HG03097 (cell line): ENCODE measurements around the gene ALDOC.

Source experiments
- ATAC-seq: cut with Tn5 transposase; IDR thresholded peaks from one replicate; pipeline ENCODE4 v1.9.1; 2021; ENCODE audit not compliant: unreplicated experiment, low FRiP score

ALDOC gene

GRCh38 chr17:28553000-28553505 lies 23.6 kb downstream of the ALDOC start:
- ATAC-seq, result no peak

DNA sequence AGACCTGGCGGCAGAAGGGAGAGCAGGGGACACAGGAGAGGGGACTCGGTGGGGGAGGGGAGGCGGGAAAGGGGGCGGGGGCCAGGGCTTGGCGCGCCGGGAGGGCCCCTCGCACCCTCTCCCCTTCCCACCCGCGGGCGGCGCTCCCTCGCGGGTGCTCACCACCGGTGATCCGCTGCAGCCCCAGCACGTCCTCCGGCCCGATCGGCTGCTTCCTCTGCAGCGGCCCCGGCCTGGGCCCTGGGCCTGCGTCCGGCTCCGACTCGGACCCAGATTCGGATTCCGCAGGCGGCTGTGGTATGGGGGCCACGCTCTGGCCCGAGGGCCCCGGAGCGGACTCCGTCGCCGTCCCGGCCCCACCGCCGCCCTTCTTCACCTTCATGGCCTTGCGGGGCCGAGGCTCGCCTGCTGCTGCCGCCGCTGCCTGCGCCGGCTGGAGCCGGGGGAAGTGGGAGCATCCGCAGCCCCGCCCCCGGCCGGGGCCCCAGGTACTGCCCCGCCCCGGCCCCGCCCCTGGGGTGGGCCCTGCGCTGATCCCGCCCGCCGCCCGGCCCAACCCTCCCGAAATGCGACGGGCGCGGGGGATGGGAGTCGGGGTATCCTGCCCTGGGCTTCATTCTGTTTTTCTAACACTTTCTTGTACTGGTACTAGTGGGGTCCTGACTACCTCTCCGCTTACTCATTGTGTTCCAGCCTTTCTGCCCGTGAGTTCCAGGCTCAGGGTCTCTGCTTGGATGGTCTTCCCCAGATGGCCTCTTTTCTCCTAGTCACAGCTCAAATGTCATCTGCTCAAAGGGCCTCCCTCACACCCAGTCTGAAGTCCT lies 24.3 kb downstream of the ALDOC start, which contains the start of gene UNC119:
TSS of gene UNC119 (minus strand) at position 449 of the 824 bp plus-strand sequence. CDS start at position 382, 67 bp downstream.
- ATAC-seq, result peak; percentile 40

DNA sequence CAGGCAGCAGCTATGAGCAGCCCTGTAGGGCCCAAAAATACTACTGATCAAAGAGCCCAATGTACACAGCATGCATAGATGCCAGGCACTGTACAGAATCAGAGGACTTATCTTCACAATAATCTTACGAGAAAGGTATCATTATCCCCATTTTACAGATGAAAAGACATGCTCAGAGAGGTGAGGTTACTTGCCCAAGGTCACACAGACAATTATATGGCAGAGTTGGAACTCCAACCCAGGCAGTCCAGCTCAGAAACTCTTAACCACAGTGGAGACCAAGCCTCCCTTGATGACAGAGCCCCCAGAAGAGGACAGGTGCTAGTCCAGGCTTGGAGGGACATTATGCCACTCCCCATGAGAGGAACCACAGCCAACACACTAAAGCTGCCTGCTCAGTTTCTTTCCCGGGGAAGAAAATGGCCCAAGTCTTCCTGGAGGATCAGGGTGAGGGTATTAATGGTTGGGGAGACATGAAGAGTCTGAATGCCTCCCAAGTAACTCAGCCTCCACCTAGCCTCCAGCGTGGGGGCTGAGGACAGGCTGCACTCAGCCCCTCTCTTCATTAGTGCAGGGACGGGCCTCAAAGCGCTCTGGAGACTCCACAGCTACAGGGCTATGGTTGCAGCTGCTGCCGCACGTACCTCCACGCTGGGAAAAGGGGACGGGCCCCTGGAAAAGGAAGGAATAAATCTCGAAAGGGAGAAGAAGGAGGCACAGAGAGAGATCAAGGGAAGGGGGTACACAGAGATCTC lies 25.1 kb downstream of the ALDOC start:
- ATAC-seq, result no peak

DNA sequence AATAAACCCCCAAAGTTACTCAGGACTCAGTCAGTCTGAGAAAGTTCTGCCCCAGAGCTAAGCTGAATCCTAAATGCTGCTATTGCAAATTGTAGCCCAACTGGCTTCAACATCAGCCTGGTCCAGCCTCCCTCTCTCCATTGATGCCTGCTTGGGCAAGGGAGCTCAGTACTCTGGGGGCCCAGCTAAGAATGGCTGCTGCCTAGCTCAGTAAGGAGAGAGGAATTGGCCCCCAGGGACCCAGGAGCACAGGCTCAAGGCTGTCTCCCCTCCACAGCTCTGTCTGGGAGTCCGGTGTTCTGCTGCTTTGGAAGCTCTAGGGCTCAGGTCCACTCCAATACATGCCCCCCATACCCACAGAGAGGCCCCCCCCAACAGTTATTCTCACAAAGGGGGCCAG lies 25.8 kb downstream of the ALDOC start:
- no peak for ATAC-seq

DNA sequence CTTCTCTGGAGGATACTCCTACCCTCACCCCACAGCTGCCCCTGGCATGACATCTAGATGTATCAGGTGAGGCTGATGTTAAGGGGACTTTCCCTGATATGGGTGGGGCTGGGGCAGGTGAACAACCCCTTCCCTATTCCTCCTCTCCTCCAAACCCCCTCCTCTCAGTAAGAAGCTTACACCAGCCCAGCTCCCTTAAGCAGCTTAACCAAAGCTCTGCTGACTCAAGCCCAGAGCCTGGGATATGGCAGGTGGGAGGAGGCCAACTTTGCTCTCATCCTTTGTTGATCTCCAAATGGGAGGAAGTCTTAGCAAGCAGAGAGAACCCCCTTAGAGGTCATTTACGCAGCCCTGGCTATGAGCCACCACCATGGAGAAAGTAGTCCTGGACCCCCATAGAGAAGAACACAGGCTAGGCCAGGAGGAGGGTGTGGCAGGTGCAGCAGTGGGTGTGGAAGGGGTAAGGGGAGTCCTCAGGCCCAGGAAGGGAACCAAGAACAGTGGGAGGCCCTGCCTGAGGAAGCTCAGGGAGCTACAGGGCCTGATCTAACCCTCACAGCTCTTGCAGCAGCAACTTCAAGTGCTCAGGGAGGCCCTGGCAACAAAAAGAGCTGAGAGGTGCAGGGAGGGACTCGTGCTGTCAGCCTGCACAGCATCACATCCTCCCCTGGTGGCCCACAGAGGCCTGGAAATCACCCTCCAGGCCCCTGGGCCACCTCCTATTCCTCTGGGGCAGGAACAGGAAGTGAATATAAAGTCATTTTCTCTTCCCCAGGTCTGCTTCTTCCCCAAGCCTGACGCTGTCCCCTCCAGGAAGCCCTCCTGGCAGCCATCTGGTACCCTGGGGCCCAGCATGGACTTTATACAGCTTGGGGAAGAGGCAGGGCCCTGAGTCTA lies 27.2 kb downstream of the ALDOC start:
- ATAC-seq, result no peak

- ATAC-seq, result no peak
Measured at GRCh38 chr17:28548417-28549130, 28.1 kb downstream of the ALDOC start.

DNA sequence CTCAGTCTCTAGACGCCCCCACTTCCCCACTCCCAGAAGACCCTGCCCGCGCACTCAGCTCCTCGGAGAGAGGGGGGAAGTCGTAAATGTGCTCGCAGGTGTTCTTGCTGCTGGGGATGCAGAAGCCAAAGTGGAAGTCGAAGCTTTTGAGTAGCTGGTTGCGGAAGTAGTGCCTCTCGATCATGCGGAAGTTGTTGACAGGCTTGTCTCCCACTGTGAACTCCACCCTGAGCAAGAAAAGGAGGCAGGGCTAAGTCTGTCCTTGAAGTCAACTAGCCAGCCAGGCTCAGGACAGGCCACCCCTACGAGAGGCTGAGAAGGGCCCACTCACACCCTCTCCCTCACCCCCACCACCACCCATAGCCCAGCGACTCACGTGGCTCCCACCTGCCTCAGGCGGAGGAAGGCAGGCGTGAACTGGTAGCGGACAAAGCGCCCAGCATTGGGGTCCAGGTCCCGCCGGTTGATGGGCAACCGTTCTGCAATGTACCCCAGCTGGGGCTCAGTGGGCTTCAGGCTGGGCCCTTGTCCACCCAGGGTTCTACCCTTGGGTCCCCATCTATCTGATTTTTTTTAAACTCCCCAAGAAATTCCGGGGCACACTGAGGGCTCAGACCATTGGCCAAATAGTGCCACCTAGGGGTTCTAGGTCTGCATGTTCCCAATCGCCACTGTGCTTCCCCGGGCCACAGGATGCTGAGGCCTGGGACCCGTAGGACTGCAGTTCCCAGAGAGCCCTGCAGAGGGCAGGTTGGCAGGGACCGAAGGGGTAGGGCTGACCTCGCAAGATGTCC lies 28.9 kb downstream of the ALDOC start:
- ATAC-seq, result peak; percentile 28

GRCh38 chr17:28547096-28547622 lies 29.5 kb downstream of the ALDOC start:
- ATAC-seq, result no peak

DNA sequence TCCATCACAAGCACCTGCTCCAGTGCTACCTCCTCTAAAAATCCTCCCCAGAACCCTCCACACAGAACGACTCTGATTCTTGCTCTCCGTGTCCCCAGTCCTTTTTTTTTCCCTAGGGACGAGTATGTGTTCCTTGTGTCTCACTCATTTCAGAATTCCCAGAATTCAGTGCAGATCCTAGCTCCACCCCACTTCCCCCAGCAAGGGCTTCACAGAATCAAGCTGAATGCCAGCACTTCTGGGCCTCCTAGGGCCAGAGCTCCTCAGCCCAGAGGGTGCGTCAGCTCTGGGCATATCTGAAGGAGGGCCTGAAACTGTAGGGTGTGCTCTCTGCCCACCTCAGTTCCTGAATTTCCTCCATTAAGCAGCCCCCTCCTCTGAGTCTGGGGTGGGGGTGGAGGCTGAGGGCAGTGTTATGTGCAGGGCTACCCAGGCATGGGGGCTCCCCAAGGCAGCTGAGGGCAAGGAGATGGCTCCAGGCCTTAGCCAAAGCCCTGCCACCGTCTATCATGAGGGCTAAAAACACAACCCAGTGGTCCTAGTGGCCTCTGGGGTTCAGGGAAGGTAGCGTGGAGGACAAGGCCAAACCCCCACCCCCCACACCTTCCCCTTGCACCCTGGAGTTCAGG lies 30.8 kb downstream of the ALDOC start:
- no peak for ATAC-seq

GRCh38 chr17:28545141-28545503 lies 31.6 kb downstream of the ALDOC start:
- ATAC-seq, result no peak

DNA sequence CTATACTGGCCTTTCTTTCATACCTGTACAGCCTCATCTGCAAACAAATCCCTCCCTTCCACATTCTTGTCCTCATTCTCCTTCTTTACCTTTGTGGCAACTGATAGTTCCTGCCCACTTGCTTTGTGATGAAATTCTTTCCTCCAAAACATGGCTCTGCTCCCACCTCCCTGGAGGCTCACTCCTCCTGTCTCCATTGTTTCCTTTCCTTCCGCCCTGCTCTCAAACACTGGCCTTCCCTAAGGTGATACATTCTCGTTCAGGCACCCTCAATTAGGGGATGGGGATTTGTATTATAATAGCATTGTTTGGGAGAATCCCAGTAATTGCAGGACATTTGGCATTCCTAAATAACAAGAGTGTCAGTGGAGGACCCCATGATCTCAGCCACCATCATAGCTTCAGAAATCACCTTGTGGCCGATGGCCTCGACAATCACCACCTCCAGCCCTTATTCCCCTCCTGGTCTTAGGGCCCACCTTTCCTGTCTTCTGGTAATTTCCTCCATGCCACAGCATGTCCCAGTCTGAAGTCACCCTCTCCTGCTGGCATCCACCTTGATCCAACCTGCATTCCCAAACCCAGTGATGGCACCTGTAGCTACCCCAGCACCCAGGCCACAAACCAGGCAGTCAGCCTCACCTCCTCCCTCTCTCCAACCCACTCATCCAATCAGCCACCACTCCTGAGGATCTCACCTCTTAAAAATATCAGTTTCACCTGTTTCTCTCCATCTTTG lies 32.1 kb downstream of the ALDOC start:
- no peak for ATAC-seq

DNA sequence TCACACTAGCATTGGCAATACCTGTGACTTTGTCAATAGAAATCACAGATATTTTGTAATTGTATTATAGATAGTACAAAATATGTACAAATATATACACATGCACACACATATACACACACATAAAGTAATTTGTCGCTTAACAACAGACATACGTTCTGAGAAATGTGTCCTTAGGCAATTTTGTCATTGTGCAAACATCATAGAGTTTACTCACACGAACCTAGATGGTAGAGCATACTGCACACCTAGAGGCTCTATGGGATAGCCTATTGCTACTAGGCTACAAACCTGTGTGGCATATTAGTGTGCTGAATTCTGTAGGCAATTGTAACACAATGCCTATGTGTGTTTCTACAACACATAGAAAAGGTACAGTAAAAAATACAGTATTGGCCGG lies 35.3 kb downstream of the ALDOC start:
- no peak for ATAC-seq

- ATAC-seq, result no peak
Measured at GRCh38 chr17:28540231-28540630, 36.5 kb downstream of the ALDOC start.

GRCh38 chr17:28538296-28538895 lies 38.3 kb downstream of the ALDOC start:
- no peak for ATAC-seq

GRCh38 chr17:28537219-28537610 lies 39.5 kb downstream of the ALDOC start:
- no peak for ATAC-seq

DNA sequence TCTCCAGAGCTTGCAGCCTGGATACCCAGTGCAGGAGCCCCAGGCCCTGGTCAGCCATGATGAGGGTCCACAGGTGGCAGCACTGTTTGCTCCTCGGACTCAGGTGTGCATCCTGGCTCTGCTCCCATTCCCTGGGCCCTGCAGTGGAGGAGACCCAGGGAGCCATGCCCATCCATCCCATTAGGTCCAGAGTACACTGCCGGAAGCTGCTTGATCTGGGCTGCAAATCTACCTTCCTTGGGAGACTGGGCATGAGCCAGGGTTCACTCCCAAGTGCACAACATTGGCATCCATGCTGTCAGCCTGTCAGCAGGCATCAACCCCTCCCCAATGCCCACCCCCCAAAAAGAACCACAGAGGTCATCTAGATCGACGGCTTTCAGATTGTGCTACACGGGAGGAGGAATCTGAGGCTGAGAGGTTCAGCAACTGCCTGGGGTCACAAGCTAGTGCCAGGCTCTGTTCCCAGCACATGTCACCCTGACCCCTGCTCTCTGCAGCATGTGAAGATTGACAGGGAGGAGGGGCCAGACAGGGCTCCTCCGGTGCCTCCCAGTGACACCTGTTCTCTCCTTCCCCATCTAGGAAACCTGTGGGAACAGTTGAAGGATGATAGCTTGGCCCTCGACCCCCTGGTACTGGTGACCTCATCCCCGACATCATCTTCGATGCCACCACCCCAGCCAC lies 40.0 kb downstream of the ALDOC start:
- ATAC-seq, result no peak
